T follicular helper cell (primary cell): Measurements from ENCODE around the gene SLC25A10.

Experiments used
- DNase-seq: peaks from one replicate; pipeline ENCODE4 v3.0.0-alpha.2; 2020; ENCODE audit warnings: low read depth

Gene SLC25A10

GRCh38 chr17:81686614-81687013 is 25.5 kb upstream of the SLC25A10 start:
- no peak for DNase-seq

- DNase-seq = no peak
These were observed 24.1 kb upstream of the SLC25A10 start for GRCh38 chr17:81687770-81688541.

GRCh38 chr17:81688616-81689015 is 23.5 kb upstream of the SLC25A10 start:
- no peak for DNase-seq

- no peak for DNase-seq
These were observed 22.0 kb upstream of the SLC25A10 start for GRCh38 chr17:81690066-81690465.

- no peak for DNase-seq
These were observed 21.5 kb upstream of the SLC25A10 start for GRCh38 chr17:81690549-81690948.

GRCh38 chr17:81691196-81691595 is 20.9 kb upstream of the SLC25A10 start:
- no peak for DNase-seq

GRCh38 chr17:81691608-81692007 is 20.5 kb upstream of the SLC25A10 start:
- no peak for DNase-seq

- no peak for DNase-seq
These were observed 18.4 kb upstream of the SLC25A10 start for GRCh38 chr17:81693509-81694210.

GRCh38 chr17:81694810-81695209 is 17.3 kb upstream of the SLC25A10 start:
- DNase-seq = no peak

- no peak for DNase-seq
These were observed 16.9 kb upstream of the SLC25A10 start for GRCh38 chr17:81695211-81695610.

- DNase-seq = no peak
These were observed 16.3 kb upstream of the SLC25A10 start for GRCh38 chr17:81695801-81696200.

- no peak for DNase-seq
These were observed 15.7 kb upstream of the SLC25A10 start for GRCh38 chr17:81696218-81696941.

GRCh38 chr17:81697261-81698044 is 14.6 kb upstream of the SLC25A10 start:
- no peak for DNase-seq

- no peak for DNase-seq
These were observed 11.5 kb upstream of the SLC25A10 start for GRCh38 chr17:81700353-81701287.

GRCh38 chr17:81701288-81702071 is 10.6 kb upstream of the SLC25A10 start:
- no peak for DNase-seq

- peak; percentile 81 for DNase-seq
These were observed 8.9 kb upstream of the SLC25A10 start, which contains the start of gene MRPL12 for GRCh38 chr17:81702934-81703746. TSS of gene MRPL12 (plus strand) at chr17:81703367. CDS start at chr17:81703502, 135 bp downstream.

- DNase-seq = no peak
These were observed 8.1 kb upstream of the SLC25A10 start for GRCh38 chr17:81703747-81704654.
